Activated gamma-delta T cell treated with Interleukin-2 at 50 U/mL for 16 hours (primary cell): ENCODE data around the gene CEP295NL.
"Not testable (repeated sequence)": the region's sequence is repeated elsewhere in the genome, so short reads cannot be mapped to it uniquely, and the experiment has no call there.

ENCODE experiments used
- DNase-seq: peaks from one replicate; pipeline ENCODE4 v3.0.0-alpha.2; 2020

CEP295NL gene

GRCh38 chr17:78929908-78930775 lies 27.1 kb upstream of the CEP295NL start:
- DNase-seq = no peak

- DNase-seq = no peak
These were observed 22.9 kb upstream of the CEP295NL start for GRCh38 chr17:78925662-78926555.

GRCh38 chr17:78925234-78925633 lies 22.2 kb upstream of the CEP295NL start, which contains the start of gene TIMP2:
Gene TIMP2 (minus strand): TSS chr17:78925387. CDS start chr17:78925088, 299 bp downstream.
- DNase-seq = peak; percentile 69

GRCh38 chr17:78924481-78925151 lies 21.6 kb upstream of the CEP295NL start:
- no peak for DNase-seq

- DNase-seq = peak; percentile 43
These were observed 20.9 kb upstream of the CEP295NL start for GRCh38 chr17:78923660-78924453.

- DNase-seq = no peak
These were observed 20.0 kb upstream of the CEP295NL start for GRCh38 chr17:78922816-78923498.

GRCh38 chr17:78921437-78921971 lies 18.5 kb upstream of the CEP295NL start:
- DNase-seq = no peak

GRCh38 chr17:78920528-78920927 lies 17.5 kb upstream of the CEP295NL start:
- DNase-seq = no peak

GRCh38 chr17:78919861-78920450 lies 17.0 kb upstream of the CEP295NL start:
- DNase-seq = no peak

GRCh38 chr17:78918979-78919378 lies 16.0 kb upstream of the CEP295NL start:
- no peak for DNase-seq

- DNase-seq = no peak
These were observed 14.7 kb upstream of the CEP295NL start for GRCh38 chr17:78917451-78918275.

- DNase-seq = no peak
These were observed 13.1 kb upstream of the CEP295NL start for GRCh38 chr17:78915872-78916632.

- DNase-seq = no peak
These were observed 10.1 kb upstream of the CEP295NL start for GRCh38 chr17:78913115-78913514.

- no peak for DNase-seq
These were observed 9.1 kb upstream of the CEP295NL start for GRCh38 chr17:78912082-78912481.

- not testable (repeated sequence) for DNase-seq
These were observed 8.5 kb upstream of the CEP295NL start for GRCh38 chr17:78911543-78911942.

- DNase-seq = no peak
These were observed 7.7 kb upstream of the CEP295NL start for GRCh38 chr17:78910497-78911284.

- DNase-seq = no peak
These were observed 5.4 kb upstream of the CEP295NL start for GRCh38 chr17:78908426-78908825.

- DNase-seq = no peak
These were observed 2.5 kb upstream of the CEP295NL start for GRCh38 chr17:78905541-78905940.
